ENCODE results near the gene MCCD1. TPM values are rescaled to one million over a fixed set of nuclear protein-coding genes. Genes with fewer than 3 reads are reported as not detected.
"Not testable (repeated sequence)": the region's sequence is repeated elsewhere in the genome, so short reads cannot be mapped to it uniquely, and the experiment has no call there.

The MCCD1 gene
- total and polyA plus RNA-seq, 2 of the 13 experiments (the other 11 are each of a cell fraction or from before 2014, with no cell fraction given), result 0.15 TPM; not detected in 1

DNA sequence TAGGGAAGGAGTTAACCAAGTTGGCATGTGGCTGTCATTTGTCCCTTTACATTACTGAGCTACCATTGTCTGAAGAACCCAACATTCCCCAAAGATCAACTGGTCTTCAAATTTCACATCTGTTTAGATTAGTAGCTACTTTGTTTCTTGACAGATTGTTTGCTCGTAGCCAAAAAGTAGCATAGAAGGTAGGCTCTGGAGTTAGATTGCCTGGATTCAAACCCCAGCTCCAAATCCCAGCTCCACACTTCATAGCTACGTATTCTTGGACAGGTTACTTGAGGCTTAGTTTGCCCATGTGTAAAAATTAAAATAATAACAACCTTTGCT is 19.7 kb downstream of the MCCD1 start:
- ATAC-seq (no peak), DNase-seq (ENCODE audit: low spot score) (no peak), FAIRE-seq (no peak)
- intact Hi-C loops (cut with micrococcal nuclease; ENCODE audit: unreplicated experiment) (loop anchor here (5.0 to 10.0 kb wide), 2 partner anchors 34 to 106 kb away; partner anchors contain the start of genes APOM, BAG6 and LTB), in situ Hi-C loops (cut with HindIII; ENCODE audit: extremely low pct_ligation_motif_present, low pct_unique_long_range_greater_than_20kb) (loop anchor here (5.0 kb wide), 1 partner anchor 49 kb away; no protein-coding TSS in a partner anchor)
- Histone ChIP-seq H3K79me2 (ENCODE audit: insufficient read depth, low read length) (peaks cover 9% of the 10 kb centered on the region), H3K4me3 (replicated peaks in 1 of 3; ENCODE audit: insufficient read depth in 1 of 3, low read depth in 2 of 3, low read length in 3 of 3) (peak overlapping the region in 2 of 3 experiments; percentile 76 to 93; a peak in 3 of 6 replicates), H2AFZ (ENCODE audit: low read length) (no peak overlapping the region), H3K9ac (ENCODE audit: insufficient read depth, low read depth, low read length) (peak overlapping the region; percentile 79), H3K27me3 (ENCODE audit: control insufficient read depth in 1 of 2, insufficient read depth in 2 of 2, low read length in 2 of 2) (no peaks in the 10 kb centered on the region; a peak in 1 of 5 replicates), H3K4me1 (ENCODE audit: insufficient read depth, low read length) (peaks cover 34% of the 10 kb centered on the region), H4K20me1 (ENCODE audit: insufficient read depth, low read length) (no peaks in the 10 kb centered on the region), H3K36me3 (replicated peaks in 1 of 2; ENCODE audit: control insufficient read depth in 1 of 2, insufficient read depth in 2 of 2, low read length in 2 of 2) (peaks cover 3 to 13% of the 10 kb centered on the region in 2 experiments), H3K4me2 (ENCODE audit: low read depth, low read length) (peak overlapping the region; percentile 91), H3K27ac (ENCODE audit: extremely low read length, insufficient read depth, low read length) (no peak overlapping the region), H3K9me3 (ENCODE audit: low read length) (no peaks in the 10 kb centered on the region)
- 97% methylated on average over 2 of the region's 2 CpGs for WGBS (ENCODE audit: low lambda C conversion rate)
- TF ChIP-seq ZNF556 (CRISPR knock-in tag; IDR thresholded peaks at IDR 0.05; ENCODE audit: borderline replicate concordance) (0 out of 2 replicates have a peak, but pooled peaks have one; percentile 3), TRIM24 (CRISPR knock-in tag; IDR thresholded peaks at IDR 0.05) (no peak), ATF7 (IDR thresholded peaks at IDR 0.05) (no peak), ATF7 (CRISPR knock-in tag; IDR thresholded peaks at IDR 0.05) (0 out of 2 replicates have a peak, but pooled peaks have one; percentile 5), PHF21A (CRISPR knock-in tag; IDR thresholded peaks at IDR 0.05) (no peak)
- ChIA-PET POLR2A (interaction anchor here (0.8 to 4.6 kb wide), 2 partner anchors 49 to 107 kb away, joined by 4 to 36 read pairs; partner anchors contain the start of gene APOM), CTCF (ENCODE audit: low intra/inter-chr PET ratio, low total read pairs) (no interaction called here)
- BruUV-seq (replicated peaks), result no TSS peak

DNA sequence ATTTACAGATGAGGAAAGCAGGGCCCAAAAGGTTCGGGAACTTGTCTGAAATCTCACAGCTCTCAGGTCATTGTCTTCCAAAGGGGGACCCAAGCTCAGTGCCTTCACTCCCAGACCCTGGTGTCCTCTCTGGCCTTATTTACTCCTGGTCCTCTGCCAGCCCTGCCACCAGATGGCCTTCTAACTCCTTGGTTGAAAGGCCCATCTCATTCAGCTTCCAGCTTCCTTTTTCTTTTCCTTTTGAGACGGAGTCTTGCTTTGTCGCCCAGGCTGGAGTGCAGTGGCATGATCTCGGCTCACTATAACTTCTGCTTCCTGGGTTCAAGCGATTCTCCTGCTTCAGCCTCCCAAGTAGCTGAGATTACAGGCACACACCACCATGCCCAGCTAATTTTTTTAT is 22.6 kb downstream of the MCCD1 start:
- H4K20me1 ChIP-seq (ENCODE audit: insufficient read depth, low read length); FAIRE-seq; BruUV-seq (replicated peaks); H3K9me3 ChIP-seq (ENCODE audit: low read length); H3K4me2 ChIP-seq (ENCODE audit: low read depth, low read length); H3K27ac ChIP-seq (ENCODE audit: extremely low read length, insufficient read depth, low read length); H3K4me3 ChIP-seq (replicated peaks in 1 of 3; ENCODE audit: insufficient read depth in 1 of 3, low read depth in 2 of 3, low read length in 3 of 3); in situ Hi-C loops (cut with HindIII; ENCODE audit: extremely low pct_ligation_motif_present, low pct_unique_long_range_greater_than_20kb); H3K79me2 ChIP-seq (ENCODE audit: insufficient read depth, low read length); H3K27me3 ChIP-seq (ENCODE audit: control insufficient read depth in 1 of 2, insufficient read depth in 2 of 2, low read length in 2 of 2); H2AFZ ChIP-seq (ENCODE audit: low read length); H3K9ac ChIP-seq (ENCODE audit: insufficient read depth, low read depth, low read length); DNase-seq (ENCODE audit: low spot score); ATAC-seq; TF ChIP-seq FOXA1 (IDR thresholded peaks at IDR 0.05): not testable (repeated sequence)
- POLR2A ChIA-PET, result interaction anchor here (1.2 kb wide), 1 partner anchor 100 kb away, joined by 3 read pairs; no protein-coding TSS in a partner anchor
- CTCF ChIA-PET (ENCODE audit: low intra/inter-chr PET ratio, low total read pairs), result interaction anchor here (0.9 to 1.3 kb wide), 3 partner anchors 30 to 47 kb away, joined by 4 to 9 read pairs (median 5); no protein-coding TSS in a partner anchor
- intact Hi-C loops (cut with micrococcal nuclease; ENCODE audit: unreplicated experiment), result loop anchor here (1.0 kb wide), 1 partner anchor 46 kb away; no protein-coding TSS in a partner anchor
- WGBS (ENCODE audit: low lambda C conversion rate), result 96% methylated on average over 5 of the region's 5 CpGs
- Histone ChIP-seq H3K4me1 (ENCODE audit: insufficient read depth, low read length) (peaks cover 22% of the 10 kb centered on the region), H3K36me3 (replicated peaks in 1 of 2; ENCODE audit: control insufficient read depth in 1 of 2, insufficient read depth in 2 of 2, low read length in 2 of 2) (peaks cover 6 to 26% of the 10 kb centered on the region in 2 experiments)
- TF ChIP-seq STAG1 (CRISPR knock-in tag; IDR thresholded peaks at IDR 0.05) (peak; percentile 73), FOXA1 (CRISPR knock-in tag; IDR thresholded peaks at IDR 0.05) (peak; percentile 73), RAD21 (CRISPR knock-in tag; IDR thresholded peaks at IDR 0.05) (0 out of 2 replicates have a peak, but pooled peaks have one; percentile 36), SMC3 (IDR thresholded peaks at IDR 0.05; ENCODE audit: low read length) (peak; percentile 65), FOXA3 (CRISPR knock-in tag; IDR thresholded peaks at IDR 0.05) (peak; percentile 31; the same call in 1 of the 2 replicates)
- TF ChIP-seq, protein P1, sequence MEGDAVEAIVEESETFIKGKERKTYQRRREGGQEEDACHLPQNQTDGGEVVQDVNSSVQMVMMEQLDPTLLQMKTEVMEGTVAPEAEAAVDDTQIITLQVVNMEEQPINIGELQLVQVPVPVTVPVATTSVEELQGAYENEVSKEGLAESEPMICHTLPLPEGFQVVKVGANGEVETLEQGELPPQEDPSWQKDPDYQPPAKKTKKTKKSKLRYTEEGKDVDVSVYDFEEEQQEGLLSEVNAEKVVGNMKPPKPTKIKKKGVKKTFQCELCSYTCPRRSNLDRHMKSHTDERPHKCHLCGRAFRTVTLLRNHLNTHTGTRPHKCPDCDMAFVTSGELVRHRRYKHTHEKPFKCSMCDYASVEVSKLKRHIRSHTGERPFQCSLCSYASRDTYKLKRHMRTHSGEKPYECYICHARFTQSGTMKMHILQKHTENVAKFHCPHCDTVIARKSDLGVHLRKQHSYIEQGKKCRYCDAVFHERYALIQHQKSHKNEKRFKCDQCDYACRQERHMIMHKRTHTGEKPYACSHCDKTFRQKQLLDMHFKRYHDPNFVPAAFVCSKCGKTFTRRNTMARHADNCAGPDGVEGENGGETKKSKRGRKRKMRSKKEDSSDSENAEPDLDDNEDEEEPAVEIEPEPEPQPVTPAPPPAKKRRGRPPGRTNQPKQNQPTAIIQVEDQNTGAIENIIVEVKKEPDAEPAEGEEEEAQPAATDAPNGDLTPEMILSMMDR (CRISPR knock-in tag; IDR thresholded peaks at IDR 0.05), result peak; percentile 73

Measured in HepG2 (cell line).